ENCODE measurements around the gene PRKCA.

DNA sequence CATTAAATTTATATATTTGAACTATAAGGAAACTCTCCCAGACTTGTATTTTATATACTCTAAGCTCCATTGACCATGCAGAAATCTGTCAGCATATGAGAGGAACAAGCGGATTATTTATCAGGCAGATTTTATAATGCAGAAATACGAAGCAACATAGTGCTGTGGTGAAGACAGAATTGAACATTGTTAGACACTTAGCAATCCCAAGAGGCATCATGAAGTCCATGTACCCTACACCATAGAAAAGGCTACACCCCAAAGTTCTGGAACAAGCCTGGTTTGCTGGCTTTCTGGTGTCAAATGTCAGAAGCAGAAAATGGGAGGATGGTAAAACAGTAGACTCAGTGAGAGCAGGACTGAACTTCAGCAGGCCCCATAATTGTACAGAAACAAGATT, 241.1 kb downstream of the PRKCA start:
- no peak for TF ChIP-seq POLR2AphosphoS5 (IDR thresholded peaks at IDR 0.05; ENCODE audit: borderline replicate concordance, low read depth, low read length)
- TF ChIP-seq EZH2 (IDR thresholded peaks at IDR 0.05): no peak
- TF ChIP-seq FOXP2 (optimal IDR thresholded peaks at IDR 0.05; ENCODE audit: control extremely low read depth, extremely low read length, insufficient read depth): no peak

All from SK-N-MC (cell line).